ENCODE measurements around the gene RAPGEF4. TPM values are rescaled to one million over a fixed set of nuclear protein-coding genes. Genes with fewer than 3 reads are reported as not detected.

RAPGEF4 gene
- total RNA-seq, 2 experiments from 2014 or later: 0.33 to 0.72 TPM

GRCh38 chr2:173059971-173060461 lies 324.4 kb downstream of the RAPGEF4 start:
- Mint-ChIP-seq H3K4me3 (no peak overlapping the region), H3K9me3 (peaks cover 1% of the 10 kb centered on the region), H3K27ac (no peak overlapping the region), H3K27me3 (peaks cover 20% of the 10 kb centered on the region), H3K4me1 (no peaks in the 10 kb centered on the region), H3K36me3 (no peaks in the 10 kb centered on the region)
- DNase-seq: no peak

GRCh38 chr2:173062801-173063200 lies 327.2 kb downstream of the RAPGEF4 start:
- no peak overlapping the region for H3K4me3 Mint-ChIP-seq
- no peaks in the 10 kb centered on the region for H3K4me1 Mint-ChIP-seq
- no peak overlapping the region for H3K27ac Mint-ChIP-seq
- H3K27me3 Mint-ChIP-seq: peaks cover 27% of the 10 kb centered on the region
- peaks cover 1% of the 10 kb centered on the region for H3K9me3 Mint-ChIP-seq
- no peak for DNase-seq
- no peaks in the 10 kb centered on the region for H3K36me3 Mint-ChIP-seq

GRCh38 chr2:173064151-173064805 lies 328.6 kb downstream of the RAPGEF4 start:
- Mint-ChIP-seq H3K27ac (no peak overlapping the region), H3K27me3 (peaks cover 25% of the 10 kb centered on the region), H3K4me1 (no peaks in the 10 kb centered on the region), H3K9me3 (no peaks in the 10 kb centered on the region), H3K4me3 (no peak overlapping the region), H3K36me3 (no peaks in the 10 kb centered on the region)
- DNase-seq: no peak

- Mint-ChIP-seq H3K4me3 (no peak overlapping the region), H3K27me3 (peaks cover 43% of the 10 kb centered on the region), H3K36me3 (no peaks in the 10 kb centered on the region), H3K27ac (no peak overlapping the region), H3K9me3 (no peaks in the 10 kb centered on the region), H3K4me1 (no peaks in the 10 kb centered on the region)
- DNase-seq: no peak
These were observed 331.4 kb downstream of the RAPGEF4 start for GRCh38 chr2:173066887-173067676.

GRCh38 chr2:173075056-173075780 lies 339.6 kb downstream of the RAPGEF4 start:
- Mint-ChIP-seq H3K9me3 (no peaks in the 10 kb centered on the region), H3K4me3 (peak overlapping the region; percentile 67), H3K27me3 (peaks cover 64% of the 10 kb centered on the region), H3K4me1 (peaks cover 19% of the 10 kb centered on the region), H3K36me3 (no peaks in the 10 kb centered on the region), H3K27ac (peak overlapping the region; percentile 34)
- no peak for DNase-seq

GRCh38 chr2:173075781-173076580 lies 340.3 kb downstream of the RAPGEF4 start, which contains the start of gene MAP3K20:
Gene MAP3K20 (plus strand): TSS chr2:173075846. CDS start chr2:173091032, 15,186 bp downstream.
- peak within 1 kb of the TSS; percentile 78 for H3K27ac Mint-ChIP-seq
- H3K27me3 Mint-ChIP-seq: peaks cover 66% of the 10 kb centered on the region
- H3K9me3 Mint-ChIP-seq: no peaks in the 10 kb centered on the region
- H3K4me1 Mint-ChIP-seq: peaks cover 19% of the 10 kb centered on the region
- peak within 1 kb of the TSS; percentile 83 for H3K4me3 Mint-ChIP-seq
- no peaks in the 10 kb centered on the region for H3K36me3 Mint-ChIP-seq
- peak; percentile 59 for DNase-seq

GRCh38 chr2:173076581-173077345 lies 341.1 kb downstream of the RAPGEF4 start:
- H3K4me1 Mint-ChIP-seq: peaks cover 19% of the 10 kb centered on the region

GRCh38 chr2:173077506-173078177 lies 342.0 kb downstream of the RAPGEF4 start:
- H3K36me3 Mint-ChIP-seq: no peaks in the 10 kb centered on the region
- H3K27me3 Mint-ChIP-seq: peaks cover 71% of the 10 kb centered on the region

More at GRCh38 chr2:173076581-173077345, 341.1 kb downstream of the RAPGEF4 start:
- Mint-ChIP-seq H3K36me3 (no peaks in the 10 kb centered on the region), H3K4me3 (peak overlapping the region; percentile 83), H3K27me3 (peaks cover 72% of the 10 kb centered on the region), H3K27ac (peak overlapping the region; percentile 78), H3K9me3 (no peaks in the 10 kb centered on the region)
- DNase-seq: peak; percentile 38

GRCh38 chr2:173079141-173079540 lies 343.5 kb downstream of the RAPGEF4 start:
- DNase-seq: no peak
- Mint-ChIP-seq H3K27ac (no peak overlapping the region), H3K27me3 (peaks cover 73% of the 10 kb centered on the region), H3K9me3 (no peaks in the 10 kb centered on the region), H3K4me1 (peaks cover 19% of the 10 kb centered on the region), H3K36me3 (no peaks in the 10 kb centered on the region), H3K4me3 (no peak overlapping the region)

More at GRCh38 chr2:173077506-173078177, 342.0 kb downstream of the RAPGEF4 start:
- H3K27ac Mint-ChIP-seq: no peak overlapping the region
- H3K4me3 Mint-ChIP-seq: no peak overlapping the region
- DNase-seq: no peak
- no peaks in the 10 kb centered on the region for H3K9me3 Mint-ChIP-seq
- H3K4me1 Mint-ChIP-seq: peaks cover 19% of the 10 kb centered on the region

- H3K36me3 Mint-ChIP-seq: no peaks in the 10 kb centered on the region
- peaks cover 69% of the 10 kb centered on the region for H3K27me3 Mint-ChIP-seq
- H3K9me3 Mint-ChIP-seq: no peaks in the 10 kb centered on the region
- H3K4me1 Mint-ChIP-seq: peaks cover 12% of the 10 kb centered on the region
- no peak overlapping the region for H3K27ac Mint-ChIP-seq
- DNase-seq: no peak
- no peak overlapping the region for H3K4me3 Mint-ChIP-seq
These were observed 344.6 kb downstream of the RAPGEF4 start for GRCh38 chr2:173079973-173080860.

- Mint-ChIP-seq H3K4me3 (no peak overlapping the region), H3K4me1 (no peaks in the 10 kb centered on the region), H3K27me3 (peaks cover 52% of the 10 kb centered on the region), H3K36me3 (no peaks in the 10 kb centered on the region), H3K27ac (no peak overlapping the region), H3K9me3 (no peaks in the 10 kb centered on the region)
- no peak for DNase-seq
These were observed 351.0 kb downstream of the RAPGEF4 start for GRCh38 chr2:173086518-173087213.

GRCh38 chr2:173087214-173087581 lies 351.6 kb downstream of the RAPGEF4 start:
- Mint-ChIP-seq H3K27ac (no peak overlapping the region), H3K4me1 (no peaks in the 10 kb centered on the region), H3K27me3 (peaks cover 49% of the 10 kb centered on the region), H3K36me3 (no peaks in the 10 kb centered on the region), H3K9me3 (no peaks in the 10 kb centered on the region), H3K4me3 (no peak overlapping the region)
- no peak for DNase-seq

Measured in activated naive CD8-positive, alpha-beta T cell treated with anti-CD3 and anti-CD28 coated beads for 36 hours (primary cell).